Stimulated activated CD8-positive, alpha-beta memory T cell treated with anti-CD3 and anti-CD28 coated beads, Interleukin-15, amount 100 ng/mL, for 1 hour (primary cell): ENCODE measurements around the gene KAT2B.
"Not testable (repeated sequence)": the region's sequence is repeated elsewhere in the genome, so short reads cannot be mapped to it uniquely, and the experiment has no call there.

Source experiments
- DNase-seq: peaks from one replicate; pipeline ENCODE4 v3.0.0-alpha.2; 2020; ENCODE audit warnings: low read depth

Gene KAT2B

DNA sequence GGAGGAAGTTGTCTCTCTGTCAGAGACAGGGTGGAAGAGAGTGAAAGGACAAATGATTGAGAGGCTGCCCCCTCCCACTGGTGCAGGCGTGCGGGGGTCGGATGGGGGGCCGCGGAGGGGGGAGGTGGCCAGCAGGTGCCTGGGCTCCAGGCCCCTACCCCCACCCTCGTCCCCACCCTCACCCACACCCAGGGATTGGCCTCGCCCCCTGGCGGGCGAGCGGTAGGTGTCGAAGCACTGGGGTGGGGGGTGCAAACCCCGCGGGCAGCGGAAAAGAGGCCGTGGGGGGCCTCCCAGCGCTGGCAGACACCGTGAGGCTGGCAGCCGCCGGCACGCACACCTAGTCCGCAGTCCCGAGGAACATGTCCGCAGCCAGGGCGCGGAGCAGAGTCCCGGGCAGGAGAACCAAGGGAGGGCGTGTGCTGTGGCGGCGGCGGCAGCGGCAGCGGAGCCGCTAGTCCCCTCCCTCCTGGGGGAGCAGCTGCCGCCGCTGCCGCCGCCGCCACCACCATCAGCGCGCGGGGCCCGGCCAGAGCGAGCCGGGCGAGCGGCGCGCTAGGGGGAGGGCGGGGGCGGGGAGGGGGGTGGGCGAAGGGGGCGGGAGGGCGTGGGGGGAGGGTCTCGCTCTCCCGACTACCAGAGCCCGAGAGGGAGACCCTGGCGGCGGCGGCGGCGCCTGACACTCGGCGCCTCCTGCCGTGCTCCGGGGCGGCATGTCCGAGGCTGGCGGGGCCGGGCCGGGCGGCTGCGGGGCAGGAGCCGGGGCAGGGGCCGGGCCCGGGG, at the start of gene KAT2B:
Gene KAT2B, plus strand, starts transcription at position 682 of the 783 bp plus-strand sequence. Its CDS starts 32 bp downstream, at position 714.
- DNase-seq = peak; percentile 71

DNA sequence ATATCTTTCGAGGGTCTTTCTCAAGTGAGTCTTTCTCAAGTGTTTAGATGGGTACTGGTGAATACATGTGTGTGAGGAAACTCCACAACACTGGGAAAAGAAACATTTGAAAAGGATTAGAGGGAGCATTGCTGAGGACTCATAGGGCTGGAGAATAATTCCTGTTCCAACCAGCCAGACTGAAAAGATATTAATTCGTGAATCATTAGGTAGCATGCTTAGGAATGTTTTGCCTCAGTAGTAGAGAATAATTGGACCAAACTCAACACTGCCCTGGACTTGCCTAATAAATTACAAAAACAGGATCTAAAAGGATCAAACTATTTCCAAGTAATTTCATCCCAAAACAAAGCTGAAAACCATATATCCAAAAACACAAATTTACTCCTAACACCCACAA, 45.5 kb upstream of the KAT2B start:
- DNase-seq = no peak

DNA sequence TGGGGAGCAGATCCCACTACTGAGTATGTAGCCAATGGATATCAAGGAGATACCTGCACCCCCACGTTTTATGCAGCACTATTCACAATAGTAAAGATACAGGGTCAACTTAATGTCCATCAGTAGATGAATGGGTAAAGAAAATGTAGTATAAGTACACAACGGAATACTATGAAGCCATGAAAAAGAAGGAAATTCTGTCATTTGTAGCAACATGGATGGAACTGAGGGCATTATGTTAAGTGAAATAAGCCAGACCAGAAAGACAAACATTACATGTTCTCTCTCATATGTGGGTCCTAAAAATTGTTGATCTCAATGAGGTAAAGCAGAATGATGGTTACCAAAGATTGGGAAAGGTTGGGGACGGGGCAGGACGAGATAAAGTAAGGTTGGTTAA, 42.7 kb upstream of the KAT2B start:
- no peak for DNase-seq

DNA sequence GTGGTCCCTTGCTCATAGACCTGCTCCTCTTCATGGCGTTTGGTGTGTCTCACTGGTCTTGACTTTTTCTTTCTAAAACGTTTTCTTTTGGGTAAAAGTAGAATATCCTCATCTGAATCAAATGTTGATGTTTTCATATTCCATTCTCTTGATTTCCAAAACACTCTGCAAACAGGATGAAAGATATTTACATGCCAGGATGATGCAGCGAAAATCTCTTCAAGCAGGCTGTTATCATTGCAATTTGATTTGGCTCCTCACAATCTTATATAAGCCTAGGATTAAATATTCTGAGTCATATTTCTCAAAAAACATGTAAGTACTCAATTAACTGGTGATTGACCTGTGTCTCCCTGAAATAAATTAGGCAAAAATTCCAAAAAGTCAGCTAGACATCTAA, 38.3 kb upstream of the KAT2B start:
- no peak for DNase-seq

DNA sequence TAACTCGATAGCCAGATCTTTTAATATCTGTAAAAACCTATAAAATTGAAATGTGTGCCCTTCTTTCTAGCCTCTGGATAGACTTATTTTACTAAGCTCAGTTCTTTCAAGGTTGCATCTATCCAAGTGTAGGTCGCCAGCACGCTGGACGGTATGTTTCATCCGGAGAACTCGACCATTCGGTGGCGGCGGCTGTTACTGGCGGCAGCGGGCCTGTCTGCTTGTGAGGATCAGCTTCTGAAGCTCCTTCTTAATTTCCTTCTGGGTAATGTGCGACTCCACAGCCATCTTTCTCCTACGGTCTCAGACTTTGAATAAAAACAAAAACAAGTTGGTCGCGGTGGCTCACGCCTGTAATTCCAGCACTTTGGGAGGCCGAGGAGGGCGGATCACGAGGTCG, 32.3 kb upstream of the KAT2B start:
- no peak for DNase-seq

DNA sequence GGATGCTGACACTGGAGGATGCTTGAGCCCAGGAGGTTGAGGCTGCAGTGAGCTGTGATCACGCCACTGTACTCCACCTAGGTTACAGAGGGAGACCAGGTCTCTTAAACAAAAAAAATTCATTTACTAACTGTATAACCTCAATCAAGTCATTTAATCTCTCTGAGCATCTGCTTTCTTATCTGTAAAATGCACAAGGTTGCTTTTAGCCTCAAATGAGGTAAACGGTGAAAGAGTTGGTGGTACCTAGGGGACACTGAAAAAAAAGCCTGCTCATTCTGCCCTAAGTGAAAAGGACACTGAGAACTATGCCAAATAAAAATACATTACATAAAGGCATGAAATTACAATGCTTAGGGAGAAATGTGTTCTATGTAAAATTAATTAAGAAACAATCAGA, 31.6 kb upstream of the KAT2B start:
- DNase-seq = no peak

DNA sequence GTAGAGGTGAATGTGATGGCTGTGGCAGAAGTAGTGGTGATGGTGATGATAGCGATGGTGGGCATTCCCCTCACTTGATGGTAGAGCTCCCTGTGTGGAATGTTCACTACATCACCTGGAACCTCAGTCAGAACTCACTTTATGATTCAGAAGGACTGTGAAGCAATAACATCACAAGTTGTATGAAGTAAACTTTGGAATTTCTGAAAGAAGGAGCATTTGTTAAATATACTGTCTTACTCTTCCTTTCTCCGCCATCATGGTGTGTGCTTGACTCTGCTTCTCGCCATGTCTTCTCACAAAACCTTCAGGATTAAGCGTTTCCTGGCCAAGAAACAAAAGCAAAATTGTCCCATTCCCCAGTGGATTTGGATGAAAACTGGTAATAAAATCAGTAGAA, 28.1 kb upstream of the KAT2B start, which contains the start of gene PP2D1:
Gene PP2D1, minus strand, starts transcription at position 101 of the 400 bp plus-strand sequence. CDS start 192 bp downstream, outside the sequence.
- DNase-seq = no peak

DNA sequence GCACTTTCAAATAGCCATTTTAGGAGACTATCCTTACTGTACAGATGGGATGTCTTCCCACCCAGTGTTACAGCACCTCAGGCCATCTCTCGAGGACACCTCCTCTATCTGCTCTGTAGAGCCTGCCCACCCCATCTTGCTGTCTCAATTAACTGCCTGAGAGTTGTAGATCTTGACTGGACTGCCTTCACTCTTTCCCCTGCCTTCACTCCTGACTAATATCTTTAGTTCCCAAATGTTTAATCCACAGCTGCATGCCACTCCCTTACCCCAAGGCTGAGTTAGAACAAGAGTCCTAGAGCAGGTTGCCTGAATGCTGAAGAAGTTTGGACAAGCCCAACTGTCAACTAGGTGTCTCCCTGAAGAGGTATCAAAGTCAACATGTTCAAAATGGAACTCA, 26.9 kb upstream of the KAT2B start:
- DNase-seq = no peak

DNA sequence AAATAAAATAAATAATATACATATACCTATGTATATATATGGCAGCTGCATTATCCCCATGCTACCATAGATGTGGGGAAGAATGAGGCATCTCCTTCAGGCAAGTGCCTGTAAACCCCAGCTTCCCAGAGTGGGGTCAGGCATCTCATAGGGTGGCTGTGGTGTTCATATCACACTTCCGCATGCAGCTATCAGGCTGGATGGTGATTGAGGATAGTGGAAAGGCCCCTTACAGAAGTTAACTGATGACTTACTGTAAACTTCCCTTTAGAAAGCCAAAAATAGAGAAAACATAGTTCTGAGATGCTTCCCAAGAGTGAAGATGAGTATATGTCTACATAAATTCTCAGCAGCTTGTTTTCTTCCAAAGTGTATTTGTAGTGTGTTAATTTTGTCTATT, 24.7 kb upstream of the KAT2B start:
- no peak for DNase-seq

DNA sequence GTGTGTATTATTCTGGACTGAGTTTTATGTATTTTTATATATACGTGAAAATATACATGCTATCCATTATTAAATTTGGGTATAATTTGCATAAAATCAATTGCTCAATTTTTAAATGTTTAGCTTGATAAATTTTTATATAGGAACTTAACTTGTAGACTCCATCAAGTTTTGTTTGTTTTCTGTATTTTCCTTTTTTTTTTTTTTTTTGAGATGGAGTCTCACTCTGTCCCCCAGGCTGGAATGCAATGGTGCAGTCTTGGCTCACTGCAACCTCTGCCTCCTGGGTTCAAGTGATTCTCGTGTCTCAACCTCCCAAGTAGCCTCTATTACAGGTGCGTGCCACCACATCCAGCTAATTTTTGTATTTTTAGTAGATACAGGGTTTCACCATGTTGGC, 24.2 kb upstream of the KAT2B start:
- not testable (repeated sequence) for DNase-seq

DNA sequence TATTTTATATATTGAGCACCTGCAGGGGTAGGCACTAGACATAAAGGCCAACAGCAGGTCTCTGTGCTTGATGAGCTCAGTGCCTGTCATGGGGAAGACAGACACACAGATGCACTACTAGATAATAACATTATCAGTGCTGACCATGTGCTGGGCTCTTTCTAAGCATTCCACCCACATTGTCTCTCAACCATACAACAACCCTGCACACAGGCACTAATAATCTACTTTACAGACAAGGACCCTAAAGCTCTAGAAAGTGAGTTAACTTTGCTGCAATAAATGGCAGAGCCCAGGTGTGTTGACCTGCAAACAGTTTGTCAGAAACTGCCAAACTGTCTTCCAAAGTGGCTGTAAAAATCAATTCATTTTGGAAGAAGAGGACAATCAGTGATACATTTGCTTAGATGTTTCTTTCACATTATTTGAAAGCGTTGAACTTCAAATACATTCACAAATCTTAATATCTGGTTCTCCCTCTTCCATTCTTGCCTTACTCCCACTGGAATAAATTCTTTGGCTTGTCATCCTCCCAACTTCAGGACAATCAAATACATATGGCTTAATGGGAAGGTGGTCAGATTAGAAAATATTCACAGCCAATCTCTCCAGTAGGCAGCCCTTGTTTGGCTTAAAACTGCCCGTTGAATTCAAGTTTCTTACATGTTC, 17.2 kb upstream of the KAT2B start:
- no peak for DNase-seq

DNA sequence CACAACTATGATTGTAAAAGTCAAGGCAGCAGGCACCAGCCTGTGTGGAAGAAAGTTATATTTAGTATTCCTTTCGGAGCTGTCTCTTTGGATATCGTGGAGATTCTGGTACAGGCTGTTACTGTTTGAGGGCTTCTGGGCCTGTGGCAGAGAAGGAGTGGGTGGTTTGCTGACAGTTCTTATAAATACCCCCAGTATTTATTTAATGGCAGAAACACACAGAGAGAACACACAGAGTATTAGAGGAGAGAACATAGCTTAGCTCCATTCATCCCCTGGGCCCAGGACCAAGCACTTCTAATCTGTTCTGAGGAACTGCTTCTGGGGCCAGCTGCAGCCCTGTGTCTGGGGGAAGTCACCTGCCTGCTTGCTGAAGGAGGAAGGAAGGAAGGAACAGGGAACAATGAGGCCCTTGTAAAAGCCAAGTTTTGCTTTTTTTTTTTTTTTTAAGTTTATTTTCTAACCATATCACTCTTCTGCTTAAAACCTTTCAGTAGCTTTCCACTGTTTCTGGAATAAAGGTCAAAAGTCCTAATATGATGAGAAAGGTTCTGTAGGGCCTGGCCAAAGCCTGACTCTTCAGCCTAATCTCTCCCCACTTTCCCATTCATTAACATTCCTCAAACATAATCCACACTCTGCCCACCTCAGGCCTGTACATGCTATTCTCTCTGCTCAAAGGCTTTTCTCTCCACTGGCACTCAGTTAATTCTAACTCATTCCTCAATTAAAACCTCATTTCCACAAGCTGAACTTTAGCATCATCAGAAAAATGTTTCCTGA, 16.4 kb upstream of the KAT2B start:
- DNase-seq = no peak

DNA sequence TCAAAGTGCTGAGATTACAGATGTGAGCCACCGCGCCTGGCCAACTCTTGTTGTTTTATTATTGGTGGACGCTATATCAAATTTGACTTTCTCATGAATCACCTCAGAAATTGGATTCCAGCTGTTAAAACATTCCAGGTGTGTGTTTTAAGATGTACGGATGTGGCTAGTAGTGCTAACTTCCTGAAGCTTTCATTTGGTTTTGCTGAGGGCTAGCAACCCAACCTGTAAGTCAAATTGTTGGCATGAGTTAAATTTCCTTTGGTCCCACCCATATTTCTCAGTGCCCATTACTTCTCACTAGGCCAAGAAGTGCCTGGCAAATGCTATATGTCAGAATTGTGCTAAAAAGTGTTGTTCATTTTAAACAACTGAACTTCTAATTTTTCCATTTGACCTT, 13.1 kb upstream of the KAT2B start:
- no peak for DNase-seq

DNA sequence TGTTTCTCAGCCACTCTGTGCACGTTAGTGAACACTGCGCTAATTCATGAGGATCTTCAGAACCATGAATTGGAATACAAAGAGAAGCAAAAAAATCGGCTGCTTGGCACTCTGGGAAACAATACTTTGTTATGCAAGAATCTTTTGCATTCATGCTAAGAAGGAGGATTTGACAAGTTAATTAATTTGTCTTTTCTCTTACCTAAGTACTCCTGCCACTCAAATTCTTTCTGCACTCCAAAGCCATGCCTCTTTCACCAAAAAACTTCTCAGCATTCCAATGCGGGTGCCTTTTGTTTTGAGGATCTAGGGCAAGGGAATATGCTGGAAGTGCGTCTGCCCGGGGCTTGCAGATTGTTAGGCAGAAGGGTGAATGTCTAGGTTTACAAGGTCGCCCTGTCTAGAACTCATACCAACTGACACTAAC, 11.3 kb upstream of the KAT2B start:
- no peak for DNase-seq

DNA sequence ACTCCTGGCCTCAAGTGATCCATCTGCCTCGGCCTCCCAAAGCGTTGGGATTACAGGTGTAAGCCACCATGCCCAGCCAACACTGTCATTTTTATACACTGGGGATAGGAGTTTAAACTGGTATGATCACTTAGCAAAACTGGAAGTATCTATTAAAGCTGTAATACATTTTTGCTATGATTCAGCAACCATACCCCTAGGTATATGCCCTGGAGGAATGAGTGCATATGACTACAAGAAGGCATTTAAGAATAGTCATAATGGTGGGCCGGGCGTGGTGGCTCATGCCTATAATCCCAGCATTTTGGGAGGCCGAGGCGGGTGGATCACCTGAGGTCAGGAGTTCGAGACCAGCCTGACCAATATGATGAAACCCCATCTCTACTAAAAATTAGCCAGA, 8.3 kb upstream of the KAT2B start:
- not testable (repeated sequence) for DNase-seq

DNA sequence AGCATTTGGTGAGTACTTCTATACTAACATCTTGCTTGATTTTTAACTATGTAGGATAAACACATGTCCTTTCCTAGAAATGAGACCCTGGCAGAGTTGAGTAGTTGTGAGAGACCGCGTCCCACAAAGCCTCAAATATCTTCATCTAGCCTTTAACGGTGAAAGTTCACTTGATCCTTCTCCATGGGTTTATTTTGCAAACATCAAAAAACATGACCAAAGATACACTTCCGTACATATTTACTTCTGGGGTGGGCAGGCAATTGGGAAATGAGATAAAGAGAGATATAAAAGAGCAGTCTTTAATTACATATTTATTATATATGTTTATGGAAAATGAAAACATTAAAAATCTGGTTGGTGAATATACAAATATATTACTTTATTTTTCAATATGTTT, 5.2 kb upstream of the KAT2B start:
- no peak for DNase-seq

DNA sequence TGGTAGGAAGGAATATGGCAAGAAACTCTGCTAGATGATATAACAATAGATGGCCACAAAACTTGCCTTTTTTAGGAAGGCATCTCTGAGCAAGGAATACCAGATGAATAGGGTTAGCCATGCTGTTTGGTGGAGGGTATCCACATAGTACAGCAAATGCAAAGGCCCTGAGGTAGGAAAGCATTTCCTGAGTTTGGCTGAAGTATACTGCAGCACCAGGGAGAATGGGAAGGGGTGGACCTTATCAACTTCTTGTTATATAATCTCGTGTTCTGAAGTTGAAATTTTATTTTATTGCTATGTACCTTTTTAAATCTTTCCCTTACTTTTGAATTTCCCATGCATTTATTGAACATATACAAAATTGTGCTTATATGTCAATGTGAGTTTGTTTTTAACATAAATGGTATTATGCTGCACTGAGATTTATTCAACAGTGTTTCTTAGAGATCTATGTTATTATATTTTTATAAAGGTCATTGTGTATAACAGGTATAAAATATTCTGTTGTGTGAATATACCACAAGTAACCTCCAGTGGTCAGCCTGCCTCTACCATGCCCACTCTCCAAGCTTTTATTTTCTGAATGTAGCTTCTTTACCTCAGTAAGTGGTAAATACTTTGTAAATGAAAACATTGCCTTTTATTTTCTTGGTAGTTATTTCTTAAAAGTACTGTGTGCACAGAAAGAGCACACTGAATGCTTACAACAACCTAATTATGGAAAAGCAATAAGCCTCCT, 2.8 kb upstream of the KAT2B start:
- no peak for DNase-seq

DNA sequence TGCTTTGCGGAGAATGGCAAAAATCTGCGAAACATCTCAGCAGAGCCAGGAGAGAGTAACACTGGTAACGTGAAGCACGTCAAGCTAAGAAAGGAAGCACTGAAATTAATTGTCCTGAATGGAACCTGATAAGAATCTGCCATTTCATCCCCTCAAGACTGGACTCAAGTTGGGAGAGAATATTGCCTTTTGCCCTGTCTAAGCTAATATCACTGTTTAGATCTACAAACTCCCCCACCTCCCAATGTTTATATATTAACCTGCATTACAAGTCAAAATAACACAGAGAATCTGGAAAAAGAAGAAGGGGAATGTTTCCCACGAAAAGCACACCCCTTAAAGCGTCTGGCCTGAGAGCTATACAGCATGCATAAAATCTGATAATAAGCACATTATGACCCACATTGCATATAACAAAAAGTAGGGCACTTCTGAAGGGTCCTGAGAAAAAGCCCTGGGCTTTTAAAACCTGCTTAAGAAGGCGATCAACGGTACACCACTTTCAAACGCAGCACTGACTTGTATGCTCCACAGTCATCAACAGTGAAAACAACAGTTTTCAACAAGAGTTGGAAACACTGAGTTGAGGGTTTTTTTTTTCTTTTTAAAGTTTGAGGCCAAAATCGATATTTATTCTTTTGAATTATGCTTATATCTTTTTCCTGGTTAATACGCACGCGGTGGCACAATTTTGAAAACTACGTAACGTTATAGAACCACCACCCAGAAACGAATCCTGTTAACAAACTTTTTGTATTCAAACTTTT, 1.4 kb upstream of the KAT2B start:
- no peak for DNase-seq

DNA sequence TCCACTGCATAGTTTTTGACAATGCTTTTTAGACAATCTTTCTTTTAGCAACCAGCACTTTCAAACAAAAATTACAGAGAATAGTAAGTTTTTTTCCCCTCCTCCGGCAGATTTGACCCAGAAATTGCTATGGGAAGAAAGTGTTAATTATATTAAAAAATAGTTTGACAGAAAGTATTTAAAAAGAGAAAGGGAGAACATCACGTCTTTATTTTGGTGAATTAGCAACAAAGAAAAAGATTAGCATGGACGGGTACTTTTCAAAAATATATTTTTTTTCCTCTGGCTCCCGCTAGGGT, 831 bp upstream of the KAT2B start:
- no peak for DNase-seq

DNA sequence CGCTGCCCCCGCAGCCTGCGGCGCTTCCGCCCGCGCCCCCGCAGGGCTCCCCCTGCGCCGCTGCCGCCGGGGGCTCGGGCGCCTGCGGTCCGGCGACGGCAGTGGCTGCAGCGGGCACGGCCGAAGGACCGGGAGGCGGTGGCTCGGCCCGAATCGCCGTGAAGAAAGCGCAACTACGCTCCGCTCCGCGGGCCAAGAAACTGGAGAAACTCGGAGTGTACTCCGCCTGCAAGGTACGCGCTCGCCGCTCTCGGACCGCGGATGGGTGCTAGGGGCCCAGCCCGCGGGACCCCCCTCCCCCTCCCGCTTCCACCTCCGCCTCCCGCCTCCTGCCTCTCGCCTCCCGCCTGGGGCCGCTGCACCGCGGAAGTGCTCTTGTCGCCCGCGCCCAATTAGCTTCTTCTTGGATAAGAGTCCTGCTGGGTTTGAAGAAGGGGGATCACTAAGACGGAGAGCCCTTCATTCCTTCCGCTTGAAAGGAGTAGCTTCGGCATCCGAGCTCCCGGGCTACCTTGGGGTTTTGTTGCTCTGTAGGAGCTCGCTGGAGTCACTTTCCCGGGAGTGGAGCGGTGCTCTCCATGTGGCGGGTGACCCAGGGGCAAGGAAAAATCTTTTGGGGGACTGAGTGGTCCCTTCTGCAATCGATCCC, 426 bp downstream of the KAT2B start:
- DNase-seq = peak; percentile 32

DNA sequence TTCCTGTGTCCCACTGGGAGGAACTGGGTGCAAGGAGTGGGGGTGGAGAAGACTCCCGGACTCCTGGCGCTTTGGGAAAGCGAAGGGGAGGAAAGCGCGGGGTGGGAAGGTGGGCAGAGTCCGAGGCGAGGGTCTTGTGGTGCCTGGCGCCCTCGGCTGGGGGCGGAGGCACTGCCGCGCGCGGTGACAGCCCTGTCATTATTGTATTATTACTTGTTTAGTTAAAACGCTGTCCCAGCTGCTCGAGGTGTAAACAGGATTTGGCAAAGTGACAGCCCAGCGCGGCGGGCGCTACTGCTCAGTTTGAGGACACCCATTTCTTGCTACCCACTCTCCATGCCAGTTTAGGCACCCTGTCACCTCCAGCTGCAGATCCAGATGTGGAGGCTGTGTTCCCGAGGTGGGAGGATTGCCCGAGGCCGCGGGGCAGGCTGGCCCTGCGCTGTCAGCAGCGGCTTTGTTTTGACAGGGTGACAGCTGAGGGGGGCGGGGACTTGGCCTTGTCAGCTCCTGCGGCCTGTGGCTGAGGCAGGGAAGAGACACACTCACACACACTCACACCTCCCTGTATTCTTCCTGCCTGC, 1.0 kb downstream of the KAT2B start:
- peak; percentile 58 for DNase-seq
